HG03378 (cell line): ENCODE data around the gene CCL22.
"Not testable (repeated sequence)": the region's sequence is repeated elsewhere in the genome, so short reads cannot be mapped to it uniquely, and the experiment has no call there.

Experiments used
- ATAC-seq: cut with Tn5 transposase; IDR thresholded peaks from one replicate; pipeline ENCODE4 v1.9.1; 2021; ENCODE audit warnings: mild to moderate bottlenecking, moderate library complexity; ENCODE audit not compliant: unreplicated experiment

Gene CCL22

DNA sequence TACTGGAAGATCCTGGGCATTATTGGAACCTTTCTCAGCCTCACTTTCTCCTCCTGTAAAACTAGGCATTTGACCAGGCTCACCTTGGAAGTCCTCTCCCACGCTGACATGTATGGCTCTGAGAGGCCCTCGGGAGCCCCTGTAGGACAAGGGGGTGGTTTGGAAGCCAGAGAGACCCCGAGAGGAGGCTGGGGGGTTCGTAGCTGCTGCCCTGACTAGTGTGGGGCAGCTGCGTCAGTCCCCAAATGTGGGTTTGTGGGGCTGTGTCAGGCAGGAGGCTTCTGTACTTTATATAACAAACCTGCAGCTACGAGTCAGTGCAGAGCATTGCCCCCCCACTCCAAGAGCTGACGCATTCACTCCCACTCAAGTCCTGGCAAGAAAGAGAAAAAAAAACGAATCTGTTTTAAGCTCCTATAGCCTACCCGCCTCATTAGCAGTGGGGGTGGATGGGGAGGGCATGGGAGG, 15.5 kb downstream of the CCL22 start:
- no peak for ATAC-seq

DNA sequence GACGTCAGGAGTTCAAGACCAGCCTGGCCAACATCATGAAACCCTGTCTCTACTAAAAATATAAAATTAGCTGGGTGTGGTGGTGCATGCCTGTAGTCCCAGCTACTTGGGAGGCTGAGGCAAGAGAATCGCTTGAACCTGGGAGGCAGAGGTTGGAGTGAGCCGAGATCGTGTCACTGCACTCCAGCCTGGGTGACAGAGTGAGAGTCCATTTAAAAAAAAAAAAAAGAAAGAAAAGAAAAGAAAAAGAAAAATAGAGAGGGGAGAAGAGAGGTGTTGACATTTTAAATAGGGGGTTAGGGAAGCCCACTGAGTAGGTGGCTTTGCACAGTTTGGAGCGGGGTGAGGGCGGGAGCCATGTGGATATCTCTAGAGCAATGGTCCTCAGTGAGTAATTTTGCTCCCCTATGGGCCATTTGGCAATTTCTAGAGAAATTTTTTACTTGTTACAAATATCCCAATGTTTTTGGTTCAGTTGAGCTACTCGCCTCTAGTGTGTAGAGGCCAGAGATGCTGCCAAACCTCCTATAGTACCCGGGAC, 16.4 kb downstream of the CCL22 start:
- not testable (repeated sequence) for ATAC-seq

DNA sequence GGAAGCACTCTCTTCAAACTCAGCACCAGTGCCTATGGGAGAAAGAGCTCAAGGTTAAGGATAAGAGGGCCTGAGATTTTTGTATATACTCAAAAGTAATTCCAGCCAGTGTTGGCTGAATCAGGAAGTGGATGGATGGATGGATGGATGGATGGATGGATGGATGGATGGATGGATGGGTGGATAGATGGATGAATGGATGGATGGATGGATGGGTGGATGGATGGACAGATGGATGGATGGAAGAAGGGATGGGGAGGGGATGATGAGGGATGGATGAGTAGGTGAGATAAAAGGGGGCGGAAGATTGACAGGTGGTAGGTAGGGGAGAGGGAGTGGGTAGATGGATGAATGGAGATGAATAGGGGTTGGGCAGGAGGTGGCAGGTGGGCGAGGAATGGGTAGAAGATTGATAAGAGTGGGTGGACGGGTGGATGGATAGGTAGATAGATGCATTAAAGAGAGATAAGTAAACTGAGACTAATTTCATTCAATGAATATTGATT, 17.8 kb downstream of the CCL22 start:
- ATAC-seq, result no peak

DNA sequence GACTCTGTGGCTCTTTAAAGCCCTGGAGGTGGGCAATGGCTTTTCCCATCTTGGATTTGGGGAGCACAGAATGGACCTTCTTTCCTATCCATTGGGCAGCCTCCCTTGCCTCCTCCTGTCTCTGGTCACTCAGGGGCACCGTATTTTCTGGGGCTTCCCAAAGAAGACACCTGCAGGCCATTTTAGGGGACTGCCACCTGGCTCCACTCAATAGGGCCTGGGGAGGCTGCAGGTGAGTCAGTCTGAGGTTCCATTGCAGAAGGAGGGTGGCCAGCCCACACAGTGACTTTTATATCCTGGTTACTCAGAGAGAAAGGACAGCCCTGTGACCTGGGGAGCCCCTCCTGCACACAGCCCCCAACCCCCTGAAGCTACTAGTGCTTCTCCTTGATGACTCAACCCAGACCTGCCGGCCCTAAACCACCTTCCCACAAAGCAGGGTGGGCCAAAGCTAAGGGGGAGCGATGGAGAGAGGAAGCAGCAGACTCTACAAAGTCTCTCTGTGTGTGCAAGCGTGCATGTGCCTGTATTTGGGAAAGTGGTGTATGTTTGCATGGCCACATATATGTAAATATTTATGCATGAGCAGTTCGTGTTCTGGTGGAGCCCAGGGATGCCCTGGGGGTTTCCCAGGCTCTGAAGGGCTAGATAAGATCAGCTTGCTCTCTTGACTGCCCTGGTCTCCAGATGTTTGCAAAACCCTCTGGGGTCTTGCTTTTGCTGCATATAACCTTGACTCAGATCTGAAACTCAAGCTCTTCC, 18.7 kb downstream of the CCL22 start:
- peak; percentile 72 for ATAC-seq

DNA sequence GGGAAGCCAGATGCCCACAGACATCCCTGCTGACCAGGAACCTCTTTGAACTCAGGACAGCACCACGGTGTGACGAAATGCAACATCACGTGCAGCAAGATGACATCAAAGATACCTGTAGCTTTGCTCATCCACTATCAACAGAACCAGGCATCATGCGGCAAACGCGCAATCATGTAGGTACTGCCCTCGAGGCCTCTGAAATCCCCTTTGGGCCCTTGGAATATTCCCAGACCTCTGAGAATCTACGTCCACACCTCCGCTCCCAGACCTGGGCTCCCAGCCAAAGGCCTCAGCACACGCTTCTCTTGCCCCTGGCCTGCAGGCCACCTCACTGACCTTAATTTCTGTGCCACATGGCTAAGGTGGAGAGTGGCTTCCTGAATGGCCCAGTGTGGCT, 21.0 kb downstream of the CCL22 start:
- no peak for ATAC-seq

DNA sequence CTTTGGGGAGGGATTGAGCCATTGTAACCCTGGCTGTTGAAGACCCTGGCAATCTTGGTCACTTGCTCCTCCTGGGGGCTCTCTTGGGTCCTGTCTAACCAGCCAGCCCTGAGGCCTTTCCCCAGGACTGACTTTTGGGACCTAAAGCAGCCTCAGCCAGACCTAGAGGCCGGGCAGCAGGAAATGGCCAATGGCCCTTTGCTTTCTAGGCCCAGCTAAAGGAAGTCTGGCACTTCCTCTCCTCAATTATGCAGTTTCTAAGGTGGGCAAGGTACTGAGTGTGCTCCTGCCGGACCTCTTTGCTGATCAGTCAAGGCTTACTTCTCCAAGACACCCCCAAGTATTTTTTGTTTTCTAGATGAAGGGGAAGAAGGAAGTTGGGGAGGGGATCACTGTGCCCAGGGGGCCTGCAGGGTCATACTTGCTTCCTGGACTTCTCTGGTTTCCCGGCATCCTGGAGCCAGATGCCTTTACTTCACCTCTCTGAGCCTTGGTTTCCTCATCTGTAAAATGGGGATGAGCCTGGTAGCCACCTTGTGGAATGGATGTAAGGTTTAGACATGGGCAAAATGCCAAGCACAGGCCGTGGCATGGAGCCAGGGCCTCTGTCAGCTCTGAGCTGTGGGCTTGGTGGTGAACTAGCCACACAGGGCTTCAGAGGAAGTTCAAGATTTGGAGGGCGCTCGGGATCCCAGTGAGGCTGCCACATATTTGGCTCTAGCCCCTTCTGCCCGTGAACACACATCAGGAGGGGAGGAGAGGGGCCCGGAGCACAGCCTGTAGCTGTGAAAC, 22.3 kb downstream of the CCL22 start:
- ATAC-seq, result no peak

DNA sequence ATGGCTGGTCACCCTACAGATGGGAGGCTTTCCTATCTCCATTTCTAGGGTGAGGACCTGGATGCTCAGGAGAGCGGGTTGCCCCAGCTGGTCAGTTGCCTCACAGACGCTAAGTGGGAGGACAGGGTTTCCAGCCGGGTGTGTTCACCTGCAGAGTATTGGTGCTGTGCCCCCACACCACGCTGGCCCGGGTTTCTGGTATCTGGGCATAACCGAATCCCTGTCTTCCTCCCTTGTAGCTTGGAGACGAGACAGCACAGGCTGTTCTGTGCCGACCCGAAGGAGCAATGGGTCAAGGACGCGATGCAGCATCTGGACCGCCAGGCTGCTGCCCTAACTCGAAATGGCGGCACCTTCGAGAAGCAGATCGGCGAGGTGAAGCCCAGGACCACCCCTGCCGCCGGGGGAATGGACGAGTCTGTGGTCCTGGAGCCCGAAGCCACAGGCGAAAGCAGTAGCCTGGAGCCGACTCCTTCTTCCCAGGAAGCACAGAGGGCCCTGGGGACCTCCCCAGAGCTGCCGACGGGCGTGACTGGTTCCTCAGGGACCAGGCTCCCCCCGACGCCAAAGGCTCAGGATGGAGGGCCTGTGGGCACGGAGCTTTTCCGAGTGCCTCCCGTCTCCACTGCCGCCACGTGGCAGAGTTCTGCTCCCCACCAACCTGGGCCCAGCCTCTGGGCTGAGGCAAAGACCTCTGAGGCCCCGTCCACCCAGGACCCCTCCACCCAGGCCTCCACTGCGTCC, 23.4 kb downstream of the CCL22 start:
- ATAC-seq, result no peak

DNA sequence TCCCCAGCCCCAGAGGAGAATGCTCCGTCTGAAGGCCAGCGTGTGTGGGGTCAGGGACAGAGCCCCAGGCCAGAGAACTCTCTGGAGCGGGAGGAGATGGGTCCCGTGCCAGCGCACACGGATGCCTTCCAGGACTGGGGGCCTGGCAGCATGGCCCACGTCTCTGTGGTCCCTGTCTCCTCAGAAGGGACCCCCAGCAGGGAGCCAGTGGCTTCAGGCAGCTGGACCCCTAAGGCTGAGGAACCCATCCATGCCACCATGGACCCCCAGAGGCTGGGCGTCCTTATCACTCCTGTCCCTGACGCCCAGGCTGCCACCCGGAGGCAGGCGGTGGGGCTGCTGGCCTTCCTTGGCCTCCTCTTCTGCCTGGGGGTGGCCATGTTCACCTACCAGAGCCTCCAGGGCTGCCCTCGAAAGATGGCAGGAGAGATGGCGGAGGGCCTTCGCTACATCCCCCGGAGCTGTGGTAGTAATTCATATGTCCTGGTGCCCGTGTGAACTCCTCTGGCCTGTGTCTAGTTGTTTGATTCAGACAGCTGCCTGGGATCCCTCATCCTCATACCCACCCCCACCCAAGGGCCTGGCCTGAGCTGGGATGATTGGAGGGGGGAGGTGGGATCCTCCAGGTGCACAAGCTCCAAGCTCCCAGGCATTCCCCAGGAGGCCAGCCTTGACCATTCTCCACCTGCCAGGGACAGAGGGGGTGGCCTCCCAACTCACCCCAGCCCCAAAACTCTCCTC, 24.1 kb downstream of the CCL22 start:
- ATAC-seq, result no peak

DNA sequence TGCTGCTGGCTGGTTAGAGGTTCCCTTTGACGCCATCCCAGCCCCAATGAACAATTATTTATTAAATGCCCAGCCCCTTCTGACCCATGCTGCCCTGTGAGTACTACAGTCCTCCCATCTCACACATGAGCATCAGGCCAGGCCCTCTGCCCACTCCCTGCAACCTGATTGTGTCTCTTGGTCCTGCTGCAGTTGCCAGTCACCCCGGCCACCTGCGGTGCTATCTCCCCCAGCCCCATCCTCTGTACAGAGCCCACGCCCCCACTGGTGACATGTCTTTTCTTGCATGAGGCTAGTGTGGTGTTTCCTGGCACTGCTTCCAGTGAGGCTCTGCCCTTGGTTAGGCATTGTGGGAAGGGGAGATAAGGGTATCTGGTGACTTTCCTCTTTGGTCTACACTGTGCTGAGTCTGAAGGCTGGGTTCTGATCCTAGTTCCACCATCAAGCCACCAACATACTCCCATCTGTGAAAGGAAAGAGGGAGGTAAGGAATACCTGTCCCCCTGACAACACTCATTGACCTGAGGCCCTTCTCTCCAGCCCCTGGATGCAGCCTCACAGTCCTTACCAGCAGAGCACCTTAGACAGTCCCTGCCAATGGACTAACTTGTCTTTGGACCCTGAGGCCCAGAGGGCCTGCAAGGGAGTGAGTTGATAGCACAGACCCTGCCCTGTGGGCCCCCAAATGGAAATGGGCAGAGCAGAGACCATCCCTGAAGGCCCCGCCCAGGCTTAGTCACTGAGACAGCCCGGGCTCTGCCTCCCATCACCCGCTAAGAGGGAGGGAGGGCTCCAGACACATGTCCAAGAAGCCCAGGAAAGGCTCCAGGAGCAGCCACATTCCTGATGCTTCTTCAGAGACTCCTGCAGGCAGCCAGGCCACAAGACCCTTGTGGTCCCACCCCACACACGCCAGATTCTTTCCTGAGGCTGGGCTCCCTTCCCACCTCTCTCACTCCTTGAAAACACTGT, 25.0 kb downstream of the CCL22 start:
- ATAC-seq, result no peak

DNA sequence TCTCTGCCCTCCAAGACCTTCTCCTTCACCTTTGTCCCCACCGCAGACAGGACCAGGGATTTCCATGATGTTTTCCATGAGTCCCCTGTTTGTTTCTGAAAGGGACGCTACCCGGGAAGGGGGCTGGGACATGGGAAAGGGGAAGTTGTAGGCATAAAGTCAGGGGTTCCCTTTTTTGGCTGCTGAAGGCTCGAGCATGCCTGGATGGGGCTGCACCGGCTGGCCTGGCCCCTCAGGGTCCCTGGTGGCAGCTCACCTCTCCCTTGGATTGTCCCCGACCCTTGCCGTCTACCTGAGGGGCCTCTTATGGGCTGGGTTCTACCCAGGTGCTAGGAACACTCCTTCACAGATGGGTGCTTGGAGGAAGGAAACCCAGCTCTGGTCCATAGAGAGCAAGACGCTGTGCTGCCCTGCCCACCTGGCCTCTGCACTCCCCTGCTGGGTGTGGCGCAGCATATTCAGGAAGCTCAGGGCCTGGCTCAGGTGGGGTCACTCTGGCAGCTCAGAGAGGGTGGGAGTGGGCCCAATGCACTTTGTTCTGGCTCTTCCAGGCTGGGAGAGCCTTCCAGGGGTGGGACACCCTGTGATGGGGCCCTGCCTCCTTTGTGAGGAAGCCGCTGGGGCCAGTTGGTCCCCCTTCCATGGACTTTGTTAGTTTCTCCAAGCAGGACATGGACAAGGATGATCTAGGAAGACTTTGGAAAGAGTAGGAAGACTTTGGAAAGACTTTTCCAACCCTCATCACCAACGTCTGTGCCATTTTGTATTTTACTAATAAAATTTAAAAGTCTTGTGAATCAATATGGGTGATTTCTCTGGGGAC, 25.9 kb downstream of the CCL22 start:
- no peak for ATAC-seq

DNA sequence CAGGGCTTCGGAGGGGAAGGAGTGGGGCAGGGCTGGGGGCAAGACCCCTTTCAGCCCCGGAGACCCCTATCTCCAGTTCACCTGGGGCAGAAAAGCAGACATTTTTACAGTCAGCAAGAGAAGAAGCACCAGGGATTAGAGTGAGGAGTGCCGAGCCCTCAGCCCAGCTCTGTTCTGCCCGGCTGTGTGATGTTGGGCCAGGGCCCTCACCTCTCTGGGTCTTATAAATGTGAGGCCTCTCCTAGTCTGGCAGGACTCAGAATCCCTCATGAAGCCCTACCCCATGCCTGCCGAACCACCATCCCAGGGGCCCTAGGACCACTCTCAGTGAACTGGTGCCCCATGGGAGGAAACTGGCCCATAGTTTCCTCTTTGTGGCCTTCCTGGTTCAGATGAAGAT, 26.5 kb downstream of the CCL22 start:
- no peak for ATAC-seq

DNA sequence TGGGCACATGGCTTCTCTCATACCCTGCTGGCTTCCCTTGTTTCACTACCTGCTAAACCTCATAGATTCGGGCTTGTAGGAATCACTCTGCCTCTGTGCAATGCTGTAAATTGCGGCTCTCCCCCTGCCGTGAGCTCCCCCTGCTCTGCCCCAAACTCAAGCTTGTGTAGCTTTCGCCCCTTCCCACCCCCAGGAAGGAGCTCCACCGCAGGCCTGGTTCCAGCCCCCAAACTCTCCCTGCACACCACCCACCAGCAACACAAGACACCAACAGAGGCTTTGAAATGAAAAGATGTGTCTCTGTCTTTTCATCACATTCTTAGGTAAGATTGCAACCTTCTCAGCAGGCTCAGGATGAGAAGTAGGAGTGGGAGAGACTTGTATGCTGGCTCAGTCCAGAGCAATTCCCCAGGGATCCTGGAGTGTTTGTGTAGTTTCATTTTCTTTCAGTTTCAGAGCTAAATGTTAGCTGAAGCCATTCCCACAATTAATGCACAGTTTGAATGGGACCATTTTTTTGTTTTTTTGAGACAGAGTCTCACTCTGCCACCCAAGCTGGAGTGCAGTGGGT, 27.9 kb downstream of the CCL22 start:
- no peak for ATAC-seq

DNA sequence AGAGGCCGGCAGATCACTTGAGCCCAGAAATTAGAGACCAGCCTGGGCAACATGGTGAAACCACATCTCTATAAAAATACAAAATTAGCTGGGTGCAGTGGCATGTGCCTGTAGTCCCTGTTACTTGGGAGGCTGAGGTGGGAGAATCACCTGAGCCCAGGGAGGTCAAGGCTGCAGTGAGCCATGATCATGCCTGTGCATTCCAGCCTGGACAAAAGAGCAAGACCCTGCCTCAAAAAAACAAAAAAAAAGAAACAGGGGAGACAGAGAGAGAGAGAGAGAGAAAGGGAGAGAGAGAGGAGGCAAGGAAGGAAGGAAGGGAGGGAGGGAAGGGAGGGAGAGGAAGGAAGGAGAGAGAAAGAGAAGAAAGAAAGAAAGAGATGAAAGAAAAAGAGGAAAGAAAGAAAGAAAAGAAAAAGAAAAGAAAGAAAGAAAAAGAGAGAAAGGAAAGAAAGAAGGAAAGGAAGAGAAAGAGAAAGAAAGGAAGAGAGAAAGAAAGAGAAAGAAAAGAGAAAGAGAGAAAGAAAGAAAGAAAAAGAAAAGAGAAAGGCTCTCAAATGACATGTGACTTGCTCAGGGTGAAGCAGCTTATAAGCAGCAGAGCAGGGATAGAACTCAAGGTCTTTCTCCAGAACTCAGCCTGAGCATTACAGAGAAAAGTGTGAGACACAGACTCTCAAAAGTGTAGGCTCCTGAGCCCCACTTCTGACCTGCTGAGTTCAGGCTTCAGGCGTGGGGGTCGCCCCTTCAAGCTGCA, 29.2 kb downstream of the CCL22 start:
- no peak for ATAC-seq

DNA sequence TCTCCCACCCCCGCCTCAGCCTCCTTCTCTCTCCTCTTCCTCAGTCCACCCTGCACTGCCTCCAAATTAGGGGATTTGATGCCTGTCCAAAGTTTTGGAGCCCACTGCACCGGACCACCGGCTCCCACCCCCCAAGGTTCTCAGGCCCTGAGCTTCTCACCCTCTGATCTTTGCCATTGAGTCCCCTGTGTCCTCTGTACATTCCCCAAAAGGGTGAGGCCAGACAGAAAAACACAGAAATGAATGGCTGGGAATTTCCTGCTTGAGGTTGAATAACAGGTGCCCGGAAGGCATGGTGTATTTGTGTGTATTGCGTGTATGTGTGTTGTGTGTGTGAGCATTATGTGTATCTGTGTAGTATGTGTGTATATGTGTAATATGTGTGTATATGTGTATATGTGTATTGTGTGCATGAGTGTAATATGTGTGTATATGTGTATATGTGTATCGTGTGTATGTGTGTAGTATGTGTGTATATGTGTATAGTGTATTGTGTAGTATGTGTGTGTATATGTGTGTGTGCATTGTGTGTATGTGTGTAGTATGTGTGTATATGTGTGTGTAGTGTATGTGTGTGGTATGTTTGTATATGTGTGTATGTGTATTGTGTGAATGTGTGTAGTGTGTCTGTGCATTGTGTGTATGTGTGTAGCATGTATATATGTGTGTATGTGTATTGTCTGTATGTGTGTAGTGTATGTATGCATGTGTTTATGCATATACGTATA, 29.9 kb downstream of the CCL22 start:
- ATAC-seq, result no peak

DNA sequence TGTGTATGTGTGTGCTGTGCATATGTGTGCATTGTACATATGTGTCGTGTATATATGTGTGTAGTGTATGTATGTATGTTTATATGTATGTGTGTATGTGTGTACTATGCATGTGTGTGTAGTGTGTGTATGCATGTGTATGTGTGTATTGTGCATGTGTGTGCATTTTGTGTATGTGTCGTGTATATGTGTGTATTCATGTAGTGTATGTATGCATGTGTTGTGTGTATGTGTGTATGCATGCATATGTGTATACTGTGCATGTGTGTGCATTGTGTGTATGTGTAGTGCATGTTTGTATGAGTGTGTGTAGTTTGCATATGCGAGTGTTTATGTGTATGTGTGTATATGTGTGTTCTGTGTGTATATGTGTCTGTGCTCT, 30.5 kb downstream of the CCL22 start:
- no peak for ATAC-seq

DNA sequence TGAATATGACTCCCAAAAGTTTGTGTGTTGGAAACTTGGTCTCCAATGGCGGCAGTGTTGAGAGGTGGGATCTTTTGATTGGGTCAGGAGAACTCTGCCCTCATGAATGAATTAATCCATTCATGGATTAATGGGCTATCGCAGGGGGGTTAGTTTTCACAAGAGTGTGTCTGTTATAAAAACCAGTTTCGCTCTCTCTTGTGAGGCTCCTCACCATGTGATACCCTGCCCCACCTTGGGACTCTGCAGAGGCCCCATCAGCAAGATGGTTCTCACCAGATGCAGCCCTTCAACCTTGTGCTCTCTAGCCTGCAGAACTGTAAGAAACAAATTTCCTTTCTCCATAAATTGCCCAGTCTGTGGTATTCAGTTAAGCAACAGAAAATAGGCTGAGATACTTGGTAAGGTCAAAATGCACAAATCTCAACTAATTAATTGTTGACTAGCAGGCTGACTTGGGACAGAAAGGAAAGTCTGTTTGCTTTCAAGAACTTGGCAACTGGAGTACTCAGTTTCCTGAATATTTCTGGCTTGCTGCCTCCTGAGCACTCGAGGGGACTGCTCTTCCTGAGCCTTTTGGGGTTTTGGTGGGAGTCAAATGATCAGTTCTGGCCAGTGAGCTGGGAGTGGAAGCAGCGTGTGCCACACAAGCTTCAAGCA, 32.2 kb downstream of the CCL22 start:
- no peak for ATAC-seq
